Duodenal mucosa (tissue), 2 donors: ENCODE results near the gene PALLD.

ENCODE experiments used
- H3K27ac ChIP-seq: one replicate; pipeline ENCODE4 v1.7.0; 2013; ENCODE audit warnings: low read depth, low read length
- H3K27me3 ChIP-seq, 2 donors: one replicate each; pipeline ENCODE4 v1.7.0; 2013; ENCODE audit warnings: low read length in 2 of 2, control low read depth in 1 of 2; ENCODE audit not compliant: insufficient read depth in 2 of 2, control insufficient read depth in 1 of 2
- H3K36me3 ChIP-seq, 2 donors: one replicate each; pipeline ENCODE4 v1.7.0; 2013; ENCODE audit warnings: low read length in 2 of 2, control low read depth in 1 of 2; ENCODE audit not compliant: insufficient read depth in 2 of 2, control insufficient read depth in 1 of 2
- H3K4me1 ChIP-seq, 2 donors: one replicate each; pipeline ENCODE4 v1.7.0; 2013; ENCODE audit warnings: low read length in 2 of 2, control low read depth in 1 of 2; ENCODE audit not compliant: insufficient read depth in 2 of 2, control insufficient read depth in 1 of 2
- H3K4me3 ChIP-seq, 2 donors: one replicate each; pipeline ENCODE4 v1.7.0; 2013; ENCODE audit warnings: low read length in 2 of 2, low read depth in 1 of 2
- H3K9ac ChIP-seq, 2 donors: one replicate each; pipeline ENCODE4 v1.7.0; 2013; ENCODE audit warnings: low read length in 2 of 2, low read depth in 1 of 2
- H3K9me3 ChIP-seq, 2 donors: one replicate each; pipeline ENCODE4 v1.7.0; 2013; ENCODE audit warnings: low read length in 2 of 2, control low read depth in 1 of 2; ENCODE audit not compliant: control insufficient read depth in 1 of 2

PALLD gene

DNA sequence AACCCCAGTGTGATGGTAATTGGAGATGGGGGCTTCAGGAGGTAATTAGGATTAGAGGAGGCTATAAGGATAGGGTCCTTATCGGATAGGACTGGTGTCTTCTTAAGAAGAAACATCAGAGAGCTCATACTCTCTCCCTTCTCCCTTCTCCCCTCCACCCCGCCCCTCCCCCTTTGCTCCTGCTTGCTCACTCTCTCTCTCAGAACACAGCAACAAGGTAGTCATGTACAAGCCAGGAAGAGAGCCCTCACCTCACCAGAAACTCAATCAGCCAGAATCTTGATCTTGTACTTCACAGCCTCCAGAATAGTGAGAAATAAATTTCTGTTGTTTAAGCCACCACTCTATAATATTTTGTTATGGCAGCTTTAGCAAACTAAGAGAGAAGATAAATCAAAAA lies 21.1 kb upstream of the PALLD start:
- H3K4me3 ChIP-seq: no peak overlapping the region
- H3K9me3 ChIP-seq: no peaks in the 10 kb centered on the region
- peaks cover 3 to 4% of the 10 kb centered on the region in 2 donors for H3K36me3 ChIP-seq
- H3K9ac ChIP-seq: no peak overlapping the region
- peaks cover 0 to under 1% of the 10 kb centered on the region in 2 donors for H3K4me1 ChIP-seq
- H3K27me3 ChIP-seq: no peaks in the 10 kb centered on the region
- H3K27ac ChIP-seq: no peak overlapping the region

- Histone ChIP-seq H3K27me3 (no peaks in the 10 kb centered on the region), H3K4me1 (peaks cover 9 to 11% of the 10 kb centered on the region in 2 donors), H3K36me3 (no peaks in the 10 kb centered on the region), H3K9ac (no peak overlapping the region), H3K4me3 (no peak overlapping the region), H3K9me3 (no peaks in the 10 kb centered on the region), H3K27ac (no peak overlapping the region)
Observed at GRCh38 chr4:168478868-168479267, 18.0 kb upstream of the PALLD start.

DNA sequence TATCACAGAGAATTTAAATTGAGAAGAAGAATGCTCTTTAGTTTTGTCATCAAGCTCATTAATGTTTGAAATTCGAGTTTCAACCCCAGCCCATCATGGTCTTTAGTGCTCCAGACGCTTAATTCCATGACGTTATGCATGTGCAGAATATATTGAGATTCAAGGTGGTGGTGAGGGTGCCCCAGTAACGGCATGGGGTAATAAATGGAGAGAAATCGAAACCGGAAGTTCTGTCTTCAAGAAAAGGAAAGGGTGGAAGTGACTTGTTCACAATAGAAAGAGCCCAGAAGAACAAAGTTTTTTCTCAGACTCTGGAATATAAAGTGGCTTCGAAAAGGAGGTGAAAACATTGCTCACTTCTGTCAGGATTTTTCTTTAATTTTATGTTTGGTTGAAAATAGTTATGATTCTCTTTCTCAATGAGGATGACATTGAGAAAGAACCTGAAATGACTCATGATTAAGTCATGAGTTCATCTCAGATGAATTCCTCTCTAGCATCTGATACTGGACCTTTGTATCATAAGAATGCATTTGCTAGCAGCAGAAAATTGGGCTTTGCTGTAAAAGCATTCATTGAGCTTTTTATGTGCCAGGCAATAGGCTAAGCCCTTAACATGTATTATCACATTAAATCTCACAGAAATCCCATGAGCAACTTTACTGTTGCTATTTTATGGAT lies 15.8 kb upstream of the PALLD start:
- H3K4me3 ChIP-seq: peak overlapping the region; percentile 81 to 83
- H3K36me3 ChIP-seq: no peaks in the 10 kb centered on the region
- H3K4me1 ChIP-seq: peaks cover 9 to 11% of the 10 kb centered on the region in 2 donors
- H3K27me3 ChIP-seq: no peaks in the 10 kb centered on the region
- peak overlapping the region; percentile 84 for H3K27ac ChIP-seq
- peak overlapping the region; percentile 86 to 87 for H3K9ac ChIP-seq
- no peaks in the 10 kb centered on the region for H3K9me3 ChIP-seq

DNA sequence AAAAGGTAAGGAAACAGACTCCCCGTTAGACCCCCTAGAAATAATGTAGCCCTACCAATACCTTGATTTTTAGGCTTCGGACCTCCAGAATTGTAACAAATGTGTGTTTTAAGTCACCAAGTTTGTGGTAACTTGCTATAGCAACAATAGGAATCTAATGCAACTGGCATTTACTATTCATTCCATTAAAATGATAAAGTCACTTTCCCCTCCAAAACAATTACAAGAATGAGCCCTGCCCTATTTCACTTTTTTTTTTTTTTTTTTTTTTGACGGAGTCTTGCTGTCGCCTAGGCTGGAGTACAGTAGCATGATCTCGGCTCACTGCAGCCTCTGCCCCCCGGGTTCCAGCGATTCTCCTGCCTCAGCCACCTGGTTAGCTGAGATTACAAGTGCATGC lies 13.0 kb upstream of the PALLD start:
- Histone ChIP-seq H3K9me3 (no peaks in the 10 kb centered on the region), H3K27me3 (no peaks in the 10 kb centered on the region), H3K4me1 (peaks cover 9 to 11% of the 10 kb centered on the region in 2 donors), H3K4me3 (no peak overlapping the region), H3K27ac (no peak overlapping the region), H3K36me3 (no peaks in the 10 kb centered on the region), H3K9ac (no peak overlapping the region)

- Histone ChIP-seq H3K4me3 (no peak overlapping the region), H3K9ac (no peak overlapping the region), H3K4me1 (peaks cover 9 to 11% of the 10 kb centered on the region in 2 donors), H3K36me3 (no peaks in the 10 kb centered on the region), H3K27ac (no peak overlapping the region), H3K27me3 (no peaks in the 10 kb centered on the region), H3K9me3 (no peaks in the 10 kb centered on the region)
Observed at GRCh38 chr4:168484626-168485025, 12.2 kb upstream of the PALLD start.

- H3K36me3 ChIP-seq: no peaks in the 10 kb centered on the region
- no peaks in the 10 kb centered on the region for H3K9me3 ChIP-seq
- peaks cover 9 to 11% of the 10 kb centered on the region in 2 donors for H3K4me1 ChIP-seq
- H3K27ac ChIP-seq: no peak overlapping the region
- H3K9ac ChIP-seq: no peak overlapping the region
- no peaks in the 10 kb centered on the region for H3K27me3 ChIP-seq
- H3K4me3 ChIP-seq: no peak overlapping the region
Observed at GRCh38 chr4:168485156-168485910, 11.5 kb upstream of the PALLD start.

- no peak overlapping the region for H3K4me3 ChIP-seq
- H3K27ac ChIP-seq: no peak overlapping the region
- no peaks in the 10 kb centered on the region for H3K27me3 ChIP-seq
Observed at GRCh38 chr4:168486912-168487281, 10.0 kb upstream of the PALLD start.

DNA sequence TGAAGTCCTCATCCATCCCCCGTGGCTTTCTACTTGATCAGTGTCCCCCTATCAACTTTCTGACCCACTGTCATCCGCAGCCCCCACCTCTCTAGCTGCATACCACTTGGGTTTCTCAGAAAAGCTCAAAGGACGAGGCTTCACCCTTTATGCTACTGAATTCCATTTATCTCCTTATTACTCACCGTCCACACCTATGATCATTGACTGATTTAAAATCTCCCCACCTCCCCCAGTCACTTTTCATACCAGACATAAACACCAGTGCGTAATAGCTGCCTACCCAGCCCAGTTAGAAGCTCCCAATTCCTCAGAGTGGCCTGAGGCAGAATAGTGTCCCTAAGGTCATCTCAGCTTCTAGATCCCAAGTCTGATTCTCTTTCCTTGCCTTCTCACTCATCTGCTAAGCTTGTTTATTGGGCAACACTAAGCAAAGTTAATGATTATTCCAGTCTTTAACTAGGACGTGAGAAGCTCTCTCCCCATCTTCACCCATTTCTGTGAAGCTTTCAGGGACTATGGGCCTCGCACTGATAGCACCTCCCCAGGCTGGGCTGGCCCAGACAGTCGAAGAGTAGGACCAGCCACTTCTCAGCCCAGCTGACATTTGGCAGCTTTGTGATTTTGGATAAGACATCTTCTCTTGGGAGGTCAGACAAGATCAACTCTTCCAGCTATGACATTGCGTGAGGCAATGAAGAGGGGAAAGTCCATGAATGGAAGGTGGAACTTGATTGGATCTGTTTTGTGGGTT lies 9.4 kb upstream of the PALLD start:
- Histone ChIP-seq H3K27ac (no peak overlapping the region), H3K27me3 (no peaks in the 10 kb centered on the region), H3K4me3 (no peak overlapping the region), H3K36me3 (no peaks in the 10 kb centered on the region), H3K9ac (no peak overlapping the region), H3K4me1 (no peaks in the 10 kb centered on the region), H3K9me3 (no peaks in the 10 kb centered on the region)

More at GRCh38 chr4:168486912-168487281, 10.0 kb upstream of the PALLD start:
- no peaks in the 10 kb centered on the region for H3K4me1 ChIP-seq
- no peaks in the 10 kb centered on the region for H3K36me3 ChIP-seq
- H3K9ac ChIP-seq: no peak overlapping the region
- no peaks in the 10 kb centered on the region for H3K9me3 ChIP-seq

DNA sequence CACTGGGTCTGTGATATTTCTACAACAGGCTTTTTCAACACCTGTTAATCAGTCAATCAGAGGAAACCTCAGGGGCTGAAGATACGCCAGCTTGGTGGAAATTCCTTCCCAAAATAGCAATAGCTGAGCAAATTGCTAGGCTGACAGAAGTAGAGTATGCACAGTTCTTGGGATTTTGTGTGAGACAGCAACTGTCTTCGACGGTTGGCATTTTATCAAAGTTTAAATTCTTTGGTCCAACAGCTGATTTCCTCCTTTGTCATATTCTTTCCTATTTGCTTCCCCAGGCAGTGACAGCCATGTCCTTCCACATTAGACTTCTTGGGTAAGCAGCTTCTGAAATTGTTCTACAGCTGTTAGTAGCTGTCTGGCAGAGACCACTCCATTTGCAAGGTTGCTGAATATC lies 8.0 kb upstream of the PALLD start:
- Histone ChIP-seq H3K27ac (no peak overlapping the region), H3K27me3 (no peaks in the 10 kb centered on the region), H3K9me3 (no peaks in the 10 kb centered on the region), H3K4me1 (no peaks in the 10 kb centered on the region), H3K4me3 (no peak overlapping the region), H3K9ac (no peak overlapping the region), H3K36me3 (no peaks in the 10 kb centered on the region)

- Histone ChIP-seq H3K4me1 (no peaks in the 10 kb centered on the region), H3K36me3 (no peaks in the 10 kb centered on the region), H3K27ac (no peak overlapping the region), H3K9me3 (no peaks in the 10 kb centered on the region), H3K27me3 (no peaks in the 10 kb centered on the region), H3K9ac (no peak overlapping the region), H3K4me3 (no peak overlapping the region)
Observed at GRCh38 chr4:168489616-168490015, 7.2 kb upstream of the PALLD start.
